ENCODE results near the gene MDH1.
"Not testable (repeated sequence)": the region's sequence is repeated elsewhere in the genome, so short reads cannot be mapped to it uniquely, and the experiment has no call there.

Gene MDH1

GRCh38 chr2:63589148-63589958 lies 590 bp downstream of the MDH1 start:
- no peak for DNase-seq

DNA sequence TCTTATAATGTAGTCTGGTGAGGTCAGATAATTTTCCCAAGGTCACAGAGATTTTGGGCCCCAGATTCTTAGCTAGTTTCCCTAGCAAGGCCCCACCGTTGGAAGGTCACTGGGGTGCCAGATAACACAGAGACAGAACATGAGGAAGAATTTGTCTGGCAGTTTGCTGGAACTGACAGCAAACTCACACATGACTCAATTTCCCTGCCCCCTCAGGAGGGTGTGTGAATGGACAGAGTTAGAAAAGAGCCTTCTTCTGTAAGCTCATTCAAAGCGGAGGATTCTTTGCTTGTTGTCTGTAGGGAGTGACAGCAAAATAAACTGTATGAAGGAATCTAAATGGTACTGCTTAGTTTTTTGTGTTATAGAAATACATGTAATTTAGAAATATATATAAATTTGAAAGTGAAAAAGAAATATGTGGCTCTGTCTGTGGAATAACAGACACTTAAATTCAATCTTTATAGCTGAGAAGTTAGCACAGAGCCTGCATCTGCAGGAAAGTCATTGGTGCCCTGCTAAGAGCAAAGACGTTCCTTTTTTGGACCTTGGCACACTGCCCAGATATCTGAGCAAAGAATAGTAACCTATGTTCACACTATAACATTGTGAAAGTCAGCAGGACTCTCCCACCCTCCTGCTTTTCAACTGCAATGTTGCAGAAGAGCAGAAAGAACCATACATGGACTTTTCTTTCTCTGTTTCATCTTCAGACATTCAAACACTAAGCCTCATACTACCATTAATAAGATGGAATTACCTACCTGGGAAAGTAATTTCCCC lies 2.1 kb downstream of the MDH1 start:
- peak; percentile 14 for DNase-seq

DNA sequence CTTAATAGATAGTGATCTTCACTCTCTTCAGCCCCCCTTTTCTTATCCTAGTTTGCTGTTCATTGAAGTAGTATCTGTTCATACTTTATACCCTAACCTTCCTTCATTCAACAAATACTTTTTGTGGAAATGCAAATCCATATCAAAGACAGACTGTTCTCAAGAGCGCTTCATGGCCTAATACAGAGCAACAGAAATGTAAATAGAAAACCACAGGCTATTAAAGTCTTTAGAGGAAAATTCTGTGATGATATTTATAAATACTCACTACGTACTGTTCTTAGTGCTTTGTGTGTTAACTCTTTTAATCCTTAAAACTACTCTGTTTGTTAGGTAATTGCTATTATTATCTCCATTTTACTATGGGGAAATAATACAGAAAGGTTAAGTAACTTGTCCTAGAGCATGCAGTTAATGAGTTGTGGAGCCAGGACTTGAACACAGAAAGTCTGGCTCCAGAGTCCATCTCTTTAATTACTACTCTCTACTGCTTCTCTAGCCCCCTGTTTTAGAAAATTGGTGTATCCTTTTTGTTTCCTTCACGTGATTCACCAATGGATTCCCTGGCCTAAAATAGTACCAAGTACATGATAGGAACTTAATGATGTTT lies 2.9 kb downstream of the MDH1 start:
- DNase-seq: no peak

DNA sequence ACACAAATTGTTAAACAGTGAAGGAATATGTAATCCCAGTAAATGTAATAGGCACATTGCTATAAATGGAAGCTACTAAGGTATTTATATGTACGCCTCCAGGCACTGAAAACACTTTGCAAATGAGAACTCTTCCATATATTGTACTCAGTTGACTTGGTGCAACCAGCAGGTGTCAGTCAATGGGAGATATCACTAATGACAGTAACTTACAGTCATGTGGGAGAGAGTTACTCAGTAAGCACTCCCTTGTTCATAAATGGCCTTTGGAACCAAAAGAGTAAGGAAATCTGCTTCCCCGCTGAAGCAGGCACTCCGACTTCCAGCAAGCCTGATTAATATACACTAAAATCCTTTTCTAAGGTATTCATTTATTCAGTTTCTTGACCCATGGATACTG lies 5.9 kb downstream of the MDH1 start:
- DNase-seq: no peak

- no peak for DNase-seq
Measured at GRCh38 chr2:63596401-63596883, 7.7 kb downstream of the MDH1 start.

DNA sequence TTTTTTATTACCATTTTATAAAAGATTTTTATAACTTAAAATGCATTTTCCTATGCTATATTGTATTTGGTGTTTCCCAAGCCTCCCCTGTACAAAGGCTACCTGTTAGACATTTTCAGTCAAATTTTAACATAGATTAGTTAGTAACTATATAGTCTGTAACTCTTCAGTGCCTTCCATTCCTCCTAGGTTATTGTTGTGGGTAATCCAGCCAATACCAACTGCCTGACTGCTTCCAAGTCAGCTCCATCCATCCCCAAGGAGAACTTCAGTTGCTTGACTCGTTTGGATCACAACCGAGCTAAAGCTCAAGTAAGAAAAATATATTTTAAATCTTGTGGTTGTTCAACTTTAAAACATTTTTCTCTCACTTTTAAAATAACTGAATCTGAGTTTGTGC lies 10.2 kb downstream of the MDH1 start:
- DNase-seq: no peak

DNA sequence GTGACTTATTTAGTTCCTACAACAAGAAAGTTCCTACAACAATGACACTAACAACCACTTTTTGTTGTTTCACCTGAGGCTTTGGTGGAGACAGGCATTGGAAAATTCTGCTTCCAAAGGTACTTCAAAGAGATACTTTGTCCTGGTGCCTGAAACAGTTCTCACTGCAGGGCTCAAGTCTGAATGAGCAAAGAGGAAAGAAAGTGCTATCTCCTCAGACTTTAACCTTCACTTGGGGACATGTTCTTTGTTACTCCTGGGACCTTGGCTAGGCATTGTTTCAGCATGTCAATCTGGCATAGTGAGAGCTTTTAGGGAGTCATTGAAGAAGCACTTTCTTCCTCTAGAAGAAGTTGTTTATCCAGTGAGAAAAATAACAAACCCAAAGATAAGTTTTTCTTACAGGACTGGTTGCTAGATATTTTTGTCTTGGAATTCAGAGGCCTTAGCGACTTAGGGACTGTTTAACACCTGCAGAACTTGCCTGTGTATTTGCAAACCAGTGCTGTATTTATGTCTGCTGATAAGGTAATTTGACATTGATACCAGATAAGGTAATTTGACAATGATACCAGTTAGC lies 12.2 kb downstream of the MDH1 start:
- no peak for DNase-seq

DNA sequence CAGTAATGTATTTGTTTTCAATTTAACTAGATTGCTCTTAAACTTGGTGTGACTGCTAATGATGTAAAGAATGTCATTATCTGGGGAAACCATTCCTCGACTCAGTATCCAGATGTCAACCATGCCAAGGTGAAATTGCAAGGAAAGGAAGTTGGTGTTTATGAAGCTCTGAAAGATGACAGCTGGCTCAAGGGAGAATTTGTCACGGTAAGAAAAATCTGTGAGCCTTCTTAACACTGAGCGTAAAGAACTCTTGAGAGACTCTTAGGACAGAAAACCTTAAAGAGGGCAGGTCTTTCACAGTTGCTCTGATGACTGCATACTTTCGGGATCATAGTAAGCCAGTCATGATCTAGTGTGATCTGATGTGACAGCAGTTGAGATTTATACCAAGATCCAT lies 15.9 kb downstream of the MDH1 start:
- DNase-seq: no peak

GRCh38 chr2:63608865-63609264 lies 20.1 kb downstream of the MDH1 start:
- peak; percentile 43 for DNase-seq

- DNase-seq: no peak
Measured at GRCh38 chr2:63610525-63610924, 21.8 kb downstream of the MDH1 start.

GRCh38 chr2:63613391-63613901 lies 24.7 kb downstream of the MDH1 start:
- DNase-seq: peak; percentile 33

DNA sequence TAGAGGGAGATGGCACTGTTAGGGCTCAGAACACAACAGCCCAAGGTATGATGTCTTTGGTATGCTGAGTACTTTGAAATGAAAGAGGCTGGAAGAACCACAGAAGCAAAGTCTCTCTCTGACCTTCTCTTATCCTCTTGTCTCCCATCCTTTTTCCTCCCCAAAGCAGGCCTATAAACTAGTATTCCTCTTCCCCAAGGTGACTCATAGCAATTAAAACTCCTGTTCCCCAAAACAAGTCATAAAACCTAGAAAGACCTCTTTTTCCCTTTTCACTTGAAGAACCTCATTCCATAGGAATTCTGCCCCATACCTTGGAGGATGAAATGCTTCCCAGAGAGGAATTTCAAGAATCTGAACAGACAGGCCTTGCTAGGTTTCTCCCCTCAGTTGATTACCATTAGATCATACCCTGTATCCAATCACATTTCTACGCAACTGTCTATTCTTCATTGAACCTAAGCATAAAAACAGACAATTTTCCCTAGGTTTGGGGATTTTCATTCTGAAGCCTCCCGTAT lies 25.7 kb downstream of the MDH1 start:
- peak; percentile 91 for DNase-seq

- peak; percentile 59 for DNase-seq
Measured at GRCh38 chr2:63614983-63615945, 26.5 kb downstream of the MDH1 start.

GRCh38 chr2:63617366-63617765 lies 28.6 kb downstream of the MDH1 start:
- DNase-seq: no peak

DNA sequence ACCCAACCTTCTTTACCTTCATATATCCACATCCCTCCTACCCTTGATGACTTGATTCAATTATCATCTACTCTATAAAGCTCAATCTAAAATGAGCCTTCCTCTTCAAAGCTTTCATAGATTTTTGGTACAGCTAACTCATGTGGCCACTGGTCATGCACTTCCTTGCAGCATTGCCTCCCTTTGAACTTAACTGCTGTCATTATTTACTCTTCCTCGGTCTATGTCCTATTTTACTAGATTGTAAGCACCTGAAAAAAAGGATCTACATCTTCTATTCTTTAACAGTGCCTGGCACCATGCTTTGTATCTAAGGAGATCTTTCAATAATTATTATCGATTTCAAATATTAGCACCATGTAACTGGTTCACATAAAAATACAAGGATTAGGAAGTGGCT lies 30.6 kb downstream of the MDH1 start:
- DNase-seq: no peak

DNA sequence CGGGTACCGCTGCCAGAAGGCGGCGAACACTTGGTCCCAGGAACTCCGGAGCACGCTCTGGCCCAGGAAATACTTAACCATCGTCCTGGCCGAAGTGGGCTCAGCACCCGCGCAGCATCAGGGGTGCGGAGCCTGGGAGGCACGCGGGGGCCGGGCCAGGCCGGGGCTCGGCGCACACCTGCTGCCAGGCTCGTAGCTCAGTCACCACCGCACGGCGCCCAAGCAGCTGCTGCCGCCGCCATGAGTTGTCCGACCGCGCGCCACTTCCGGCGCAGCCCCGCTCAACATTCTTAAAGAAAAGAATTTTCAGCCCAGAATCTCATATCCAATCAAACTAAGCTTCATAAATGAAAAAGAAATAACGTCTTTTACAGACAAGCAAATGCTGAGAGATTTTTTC lies 34.0 kb downstream of the MDH1 start:
- no peak for DNase-seq

DNA sequence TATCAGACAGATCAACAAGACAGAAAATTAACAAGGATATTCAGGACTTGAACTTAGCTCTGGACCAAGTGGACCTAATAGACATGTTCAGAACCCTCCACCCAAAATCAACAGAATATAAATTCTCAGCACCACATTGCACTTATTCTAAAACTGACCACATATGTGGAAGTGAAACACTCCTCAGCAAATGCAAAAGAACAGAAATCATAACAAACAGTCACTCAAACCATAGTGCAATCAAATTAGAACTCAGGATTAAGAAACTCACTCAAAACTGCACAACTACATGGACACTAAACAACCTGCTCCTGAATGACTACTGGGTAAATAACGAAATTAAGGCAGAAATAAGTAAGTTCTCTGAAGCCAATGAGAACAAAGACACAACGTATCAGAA lies 35.0 kb downstream of the MDH1 start:
- not testable (repeated sequence) for DNase-seq

- DNase-seq: no peak
Measured at GRCh38 chr2:63627866-63628265, 39.1 kb downstream of the MDH1 start.

- DNase-seq: no peak
Measured at GRCh38 chr2:63628403-63628942, 39.7 kb downstream of the MDH1 start.

DNA sequence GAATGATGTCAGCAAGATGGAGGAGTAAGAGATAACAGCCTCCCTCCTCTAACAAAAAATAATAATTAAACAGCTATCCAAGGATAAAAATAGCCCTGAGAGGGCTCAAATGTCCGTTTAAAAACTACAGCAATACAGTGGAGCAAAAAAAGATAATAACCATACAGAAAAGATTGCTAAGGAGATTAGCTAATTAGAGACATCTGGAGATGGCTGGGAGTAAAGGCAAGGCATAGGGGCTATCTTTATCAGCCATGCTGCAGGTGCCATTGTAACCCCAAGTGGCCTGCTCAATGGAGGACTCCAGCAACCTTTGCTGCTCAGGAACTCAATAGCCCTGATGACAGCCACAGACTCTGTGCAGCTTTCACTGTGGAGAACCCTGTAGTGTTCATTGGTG lies 42.7 kb downstream of the MDH1 start:
- DNase-seq: no peak

DNA sequence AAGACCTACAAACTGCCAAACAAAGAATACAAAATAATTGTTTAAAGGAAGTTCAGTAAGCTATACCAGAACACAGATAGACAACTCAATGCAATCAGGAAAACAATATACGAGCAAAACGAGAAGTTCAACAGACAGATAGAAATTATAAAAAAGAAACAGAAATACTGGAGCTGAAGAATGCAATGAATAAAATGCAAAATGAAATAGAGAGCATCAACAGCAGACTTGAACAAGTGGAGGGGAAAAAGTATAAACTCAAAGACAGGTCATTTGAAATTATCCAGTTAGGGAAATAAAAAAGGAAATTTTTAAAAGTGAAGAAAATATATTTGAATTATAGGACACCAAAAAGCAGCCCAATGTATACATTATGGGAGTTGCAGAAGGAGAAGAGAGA lies 43.6 kb downstream of the MDH1 start:
- no peak for DNase-seq

Data from fibroblast of skin of abdomen (primary cell).